GM21447 (cell line): Measurements from ENCODE around the gene STX8.

Experiments
- ATAC-seq: cut with Tn5 transposase; IDR thresholded peaks from one replicate; pipeline ENCODE4 v1.9.1; 2021; ENCODE audit not compliant: unreplicated experiment

STX8 gene

GRCh38 chr17:9446528-9446927, 129.1 kb downstream of the STX8 start:
- ATAC-seq, result no peak

GRCh38 chr17:9445424-9445823, 130.2 kb downstream of the STX8 start:
- ATAC-seq, result no peak

GRCh38 chr17:9444687-9445086, 130.9 kb downstream of the STX8 start:
- no peak for ATAC-seq

- no peak for ATAC-seq
Measured at GRCh38 chr17:9443811-9444210, 131.8 kb downstream of the STX8 start.

GRCh38 chr17:9439851-9440250, 135.8 kb downstream of the STX8 start:
- ATAC-seq, result no peak

GRCh38 chr17:9436630-9437029, 139.0 kb downstream of the STX8 start:
- no peak for ATAC-seq

GRCh38 chr17:9435165-9435564, 140.5 kb downstream of the STX8 start:
- no peak for ATAC-seq

GRCh38 chr17:9434642-9435057, 141.0 kb downstream of the STX8 start:
- no peak for ATAC-seq

- no peak for ATAC-seq
Measured at GRCh38 chr17:9432934-9433421, 142.6 kb downstream of the STX8 start.

GRCh38 chr17:9432134-9432885, 143.3 kb downstream of the STX8 start:
- ATAC-seq, result peak; percentile 63

GRCh38 chr17:9431620-9432019, 144.0 kb downstream of the STX8 start:
- no peak for ATAC-seq

- ATAC-seq, result no peak
Measured at GRCh38 chr17:9427465-9428315, 147.9 kb downstream of the STX8 start.

- ATAC-seq, result no peak
Measured at GRCh38 chr17:9424071-9424640, 151.5 kb downstream of the STX8 start.

- no peak for ATAC-seq
Measured at GRCh38 chr17:9421525-9421924, 154.1 kb downstream of the STX8 start.

GRCh38 chr17:9419932-9420453, 155.6 kb downstream of the STX8 start:
- no peak for ATAC-seq

- ATAC-seq, result peak; percentile 98
Measured at GRCh38 chr17:9414471-9414870, 161.1 kb downstream of the STX8 start.

- no peak for ATAC-seq
Measured at GRCh38 chr17:9410737-9411136, 164.9 kb downstream of the STX8 start.

GRCh38 chr17:9410301-9410700, 165.3 kb downstream of the STX8 start:
- no peak for ATAC-seq

- ATAC-seq, result no peak
Measured at GRCh38 chr17:9409878-9410277, 165.7 kb downstream of the STX8 start.

GRCh38 chr17:9408868-9409829, 166.5 kb downstream of the STX8 start:
- no peak for ATAC-seq
